GM19455 (cell line): ENCODE measurements around the gene TECR.
"Not testable (repeated sequence)": the region's sequence is repeated elsewhere in the genome, so short reads cannot be mapped to it uniquely, and the experiment has no call there.

ENCODE experiments used
- ATAC-seq: cut with Tn5 transposase; IDR thresholded peaks from one replicate; pipeline ENCODE4 v1.9.1; 2021; ENCODE audit not compliant: unreplicated experiment

The TECR gene

DNA sequence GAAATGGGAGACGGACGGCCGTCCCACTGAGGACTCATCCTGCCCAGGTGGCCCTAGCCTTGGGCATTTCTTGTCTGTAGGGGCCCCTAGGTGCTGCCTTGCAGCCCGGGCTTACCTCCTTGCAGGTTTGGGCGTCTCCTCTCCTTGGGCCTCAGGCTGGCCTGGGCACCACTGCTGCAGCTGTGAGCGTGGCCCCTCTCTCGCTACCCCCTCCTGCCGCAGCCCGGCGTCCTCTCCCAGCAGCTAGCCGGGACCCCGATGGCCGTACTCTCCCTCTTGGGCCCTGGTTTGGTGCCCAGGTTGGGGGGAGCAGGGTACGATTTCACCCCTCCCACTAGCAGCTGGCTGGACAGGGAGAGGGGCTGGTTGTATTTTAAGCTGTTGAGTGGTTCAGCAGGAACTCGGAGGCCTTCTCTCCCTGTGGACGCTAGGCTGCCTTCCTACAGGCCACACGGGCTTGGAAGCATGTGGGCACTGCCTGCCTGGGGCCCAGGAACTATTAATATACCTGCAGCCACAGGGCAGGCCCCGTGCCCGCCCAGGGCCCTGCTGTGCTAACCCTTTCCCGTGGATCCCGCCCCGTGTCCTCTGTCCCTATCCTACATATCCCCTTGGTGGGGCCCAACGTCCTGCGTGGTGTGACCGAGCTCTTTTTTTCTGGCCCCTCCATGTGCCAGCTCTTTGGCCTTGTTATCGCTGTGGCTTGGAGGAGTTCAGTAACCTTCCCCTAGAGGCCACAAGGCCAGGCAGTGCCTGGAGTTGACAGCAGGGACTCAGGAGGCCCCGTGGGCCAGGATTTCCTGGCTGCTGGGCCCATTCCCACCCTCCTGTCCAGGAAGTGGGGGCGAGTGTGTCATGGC, 30.8 kb downstream of the TECR start:
- ATAC-seq: no peak

- no peak for ATAC-seq
Measured at GRCh38 chr19:14560776-14561108, 31.3 kb downstream of the TECR start.

DNA sequence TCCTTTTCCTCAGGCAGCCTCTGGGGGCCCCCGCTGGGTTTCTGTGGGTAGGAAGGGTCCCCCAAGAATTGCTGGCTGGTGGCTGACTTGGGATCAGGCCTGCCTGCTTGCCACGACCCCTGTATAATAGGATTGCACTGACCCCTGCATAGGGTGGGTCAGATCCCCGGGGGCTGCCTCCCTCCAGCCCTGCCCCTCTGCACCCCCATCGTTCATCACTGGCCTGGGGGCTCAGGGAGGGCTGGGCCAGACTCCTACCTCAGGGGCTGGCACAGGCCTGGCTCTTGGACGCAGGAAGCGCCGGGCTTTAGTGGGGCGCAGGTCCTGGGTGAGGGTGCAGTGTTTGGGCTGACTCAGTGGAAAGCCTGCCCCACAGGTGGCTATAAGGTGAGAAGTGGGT, 31.9 kb downstream of the TECR start:
- ATAC-seq: no peak

DNA sequence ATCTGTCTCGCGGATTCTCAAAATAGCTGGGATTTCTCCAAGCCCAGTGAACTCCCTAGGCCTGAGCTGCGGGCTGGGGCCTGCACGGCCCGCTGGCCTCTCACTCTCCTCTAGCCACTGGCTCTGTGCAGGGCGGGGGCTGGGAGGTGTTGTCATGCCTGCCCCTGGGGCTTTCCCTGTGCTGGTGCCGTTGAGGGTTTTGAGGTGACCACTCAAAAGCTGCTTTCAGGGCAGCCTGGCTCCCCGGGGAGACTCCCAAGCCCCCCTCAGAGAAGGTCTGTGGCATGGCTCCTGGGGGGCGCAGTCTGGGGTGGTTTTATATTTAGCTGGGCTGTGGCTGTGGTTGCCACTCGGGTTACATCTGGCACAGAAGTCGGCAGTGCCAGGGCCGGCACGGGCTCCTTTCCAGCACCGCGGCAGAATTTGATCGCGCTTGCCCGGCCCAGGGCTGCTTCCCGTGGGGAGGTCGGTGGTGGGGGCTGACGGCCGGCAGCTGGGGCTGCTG, 32.5 kb downstream of the TECR start:
- ATAC-seq: no peak

- no peak for ATAC-seq
Measured at GRCh38 chr19:14562660-14563589, 33.5 kb downstream of the TECR start.

DNA sequence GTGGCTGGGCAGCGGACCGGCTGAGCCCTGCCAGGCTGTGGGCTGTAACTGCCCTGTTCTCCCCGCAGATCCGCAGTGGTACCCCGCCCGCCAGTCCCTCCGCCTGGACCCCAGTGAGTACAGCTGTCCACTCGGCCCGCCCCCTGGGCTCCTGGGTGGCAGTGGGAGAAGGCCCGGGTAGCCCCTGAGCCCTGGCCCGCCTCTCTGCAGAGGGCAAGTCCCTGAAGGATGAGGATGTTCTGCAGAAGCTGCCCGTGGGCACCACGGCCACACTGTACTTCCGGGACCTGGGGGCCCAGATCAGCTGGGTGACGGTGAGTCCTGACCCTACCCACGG, 34.2 kb downstream of the TECR start:
- no peak for ATAC-seq

GRCh38 chr19:14563989-14564651, 34.7 kb downstream of the TECR start:
- no peak for ATAC-seq

DNA sequence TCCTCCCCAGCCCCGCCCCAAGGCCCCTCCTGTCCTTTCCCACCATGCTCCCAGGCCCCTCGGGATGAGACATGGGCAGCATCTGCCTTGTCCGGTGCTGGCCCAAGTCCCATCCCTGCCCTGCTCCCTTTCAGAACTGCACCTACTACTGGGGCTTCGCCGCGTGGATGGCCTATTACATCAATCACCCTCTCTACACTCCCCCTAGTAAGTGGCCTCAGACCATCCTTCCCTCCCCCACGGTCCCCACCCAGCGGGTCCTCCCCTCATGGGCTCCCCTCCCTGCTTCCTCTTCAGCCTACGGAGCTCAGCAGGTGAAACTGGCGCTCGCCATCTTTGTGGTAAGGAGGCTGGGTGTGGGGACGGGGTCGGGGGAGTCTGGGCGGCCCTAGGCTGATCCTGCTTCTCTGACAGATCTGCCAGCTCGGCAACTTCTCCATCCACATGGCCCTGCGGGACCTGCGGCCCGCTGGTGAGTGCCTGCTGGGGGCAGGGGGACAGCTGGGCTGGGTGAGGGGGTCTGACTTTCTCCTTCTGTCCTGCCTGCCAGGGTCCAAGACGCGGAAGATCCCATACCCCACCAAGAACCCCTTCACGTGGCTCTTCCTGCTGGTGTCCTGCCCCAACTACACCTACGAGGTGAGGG, 35.4 kb downstream of the TECR start:
- not testable (repeated sequence) for ATAC-seq

DNA sequence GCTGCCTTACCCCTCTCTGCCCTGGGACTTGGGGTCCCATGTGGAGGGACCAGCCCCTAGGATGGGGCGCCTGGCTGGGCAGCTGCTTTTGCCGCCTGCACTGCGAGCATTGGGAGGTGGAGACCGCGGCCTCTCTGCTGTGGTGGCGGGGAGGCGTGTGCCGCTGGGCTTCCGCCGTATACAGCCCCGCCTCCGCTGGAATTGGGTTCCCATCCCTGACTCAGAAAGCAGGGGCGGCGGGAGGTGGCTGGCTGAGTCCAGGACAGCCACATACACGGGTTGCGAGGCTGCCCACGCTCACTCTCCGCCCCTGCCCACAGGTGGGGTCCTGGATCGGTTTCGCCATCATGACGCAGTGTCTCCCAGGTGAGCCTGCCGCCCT, 35.9 kb downstream of the TECR start:
- ATAC-seq: no peak

GRCh38 chr19:14565765-14566711, 36.6 kb downstream of the TECR start:
- no peak for ATAC-seq

DNA sequence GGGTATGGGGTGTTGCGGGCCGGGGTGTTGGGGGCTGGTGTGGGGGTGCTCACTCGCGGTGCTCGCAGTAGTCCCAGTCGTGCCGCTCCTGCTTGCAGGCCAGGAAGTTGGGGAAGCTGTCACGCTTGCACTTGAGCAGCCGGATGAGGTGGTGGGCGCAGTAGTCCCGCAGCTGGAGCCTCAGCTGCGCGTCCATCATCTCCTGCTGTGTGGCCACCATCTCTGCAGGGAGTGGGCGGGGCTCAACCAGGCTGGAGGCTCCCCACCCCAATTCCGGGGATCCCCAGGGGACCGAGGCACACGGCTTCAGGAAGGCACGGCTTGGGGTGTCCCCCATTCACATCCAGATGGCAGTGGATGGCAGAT, 37.3 kb downstream of the TECR start:
- no peak for ATAC-seq

DNA sequence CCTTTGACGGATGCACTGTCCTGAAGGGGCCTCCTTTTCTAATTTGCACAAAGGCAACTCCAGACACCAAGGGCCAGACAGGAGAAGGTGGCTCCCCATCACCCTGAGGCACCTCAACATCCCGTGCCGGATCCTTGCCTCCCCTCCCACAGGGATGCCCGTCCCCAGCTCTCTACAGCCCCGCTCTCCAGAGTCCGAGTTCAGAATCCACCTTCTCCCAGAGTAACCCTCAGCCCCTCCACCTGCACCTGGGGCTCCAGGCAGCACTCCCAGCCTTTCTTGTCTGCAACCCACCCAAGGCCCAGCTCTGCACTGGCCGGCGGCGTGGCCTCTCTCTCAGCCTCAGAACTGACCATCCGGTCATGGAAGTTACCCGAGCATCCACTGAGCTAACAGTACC, 37.7 kb downstream of the TECR start:
- ATAC-seq: no peak

GRCh38 chr19:14570864-14571527, 41.6 kb downstream of the TECR start:
- no peak for ATAC-seq

GRCh38 chr19:14571695-14572490, 42.5 kb downstream of the TECR start, which contains the start of gene NDUFB7:
Gene NDUFB7 (minus strand): TSS chr19:14572066. CDS start chr19:14572000, 66 bp downstream.
- peak; percentile 83 for ATAC-seq

DNA sequence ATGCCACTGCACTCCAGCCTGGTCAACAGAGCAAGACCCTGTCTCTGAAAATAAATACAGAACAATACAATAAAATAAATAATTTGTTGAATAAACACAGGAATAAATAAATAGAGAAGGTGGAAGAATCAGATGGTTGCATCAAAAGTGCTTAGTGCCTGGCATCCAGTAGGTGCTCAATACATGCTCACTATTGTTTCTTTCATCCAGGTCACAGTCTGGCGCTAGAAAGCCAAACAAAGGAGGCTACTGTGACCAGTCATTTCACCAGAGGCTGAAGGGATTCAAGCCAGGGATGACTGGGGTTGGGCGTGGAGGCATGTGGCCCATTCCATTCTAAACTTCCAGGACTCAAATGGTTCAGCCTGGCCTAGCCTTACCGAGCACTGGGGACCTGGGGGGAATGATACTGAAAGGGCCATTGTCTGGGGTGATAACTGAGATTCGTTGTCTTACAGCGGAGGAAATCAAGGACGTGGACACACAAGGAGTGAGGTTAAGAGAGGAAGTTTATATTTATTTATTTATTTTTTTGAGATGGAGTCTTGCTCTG, 46.1 kb downstream of the TECR start:
- ATAC-seq: no peak

GRCh38 chr19:14576363-14576762, 47.0 kb downstream of the TECR start:
- no peak for ATAC-seq

DNA sequence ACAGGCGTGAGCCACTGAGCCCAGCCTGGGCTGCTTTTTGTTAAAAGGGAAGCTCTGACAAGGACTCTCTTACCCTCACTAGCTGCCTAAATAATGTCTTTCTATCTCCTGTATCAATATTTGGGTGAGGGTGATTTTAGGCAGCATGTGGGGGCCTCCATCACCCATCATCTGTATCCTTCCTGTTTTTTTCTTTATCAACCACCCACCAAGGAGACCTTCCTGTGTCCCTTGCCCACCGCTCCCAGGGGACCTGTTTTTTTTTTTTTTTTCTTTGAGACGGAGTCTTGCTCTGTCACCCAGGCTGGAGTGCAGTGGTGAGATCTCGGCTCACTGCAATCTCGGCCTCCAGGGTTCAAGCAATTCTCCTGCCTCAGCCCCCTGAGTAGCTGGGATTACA, 47.9 kb downstream of the TECR start:
- no peak for ATAC-seq

DNA sequence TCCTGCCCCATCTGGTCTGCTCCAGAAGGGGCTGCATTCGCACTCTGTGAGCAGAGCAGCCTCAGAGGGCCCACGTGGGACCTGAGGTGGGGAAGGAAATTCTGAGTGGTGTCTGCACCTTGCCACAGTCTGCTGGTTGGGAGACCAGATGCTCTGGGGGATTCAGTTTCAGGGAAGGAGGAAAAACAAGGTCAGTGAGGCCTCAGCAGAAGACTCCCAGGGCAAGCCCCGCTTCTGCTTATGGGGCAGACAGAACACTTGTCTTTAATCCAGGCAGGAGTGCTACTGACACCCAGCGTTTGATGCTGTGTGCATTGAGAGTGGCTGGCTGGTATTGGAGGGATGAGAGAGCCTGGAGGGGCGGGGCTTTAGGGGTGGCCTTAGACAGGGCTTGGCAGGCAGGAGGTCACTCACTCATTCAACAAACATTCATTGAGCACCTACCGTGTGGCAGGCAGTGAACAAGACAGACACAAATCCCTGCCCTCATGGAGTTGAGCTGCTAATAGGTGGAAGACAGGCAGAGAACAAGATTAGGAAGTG, 48.6 kb downstream of the TECR start:
- ATAC-seq: no peak
